ENCODE data around the gene ITGB8. TPM values are rescaled to one million over a fixed set of nuclear protein-coding genes. Genes with fewer than 3 reads are reported as not detected.

The ITGB8 gene
- total and polyA plus RNA-seq, 2 of the 4 experiments (the other 2 are of a cell fraction) = 2.6 to 10.2 TPM

- intact Hi-C loops (cut with micrococcal nuclease) = no loop called here
- Histone ChIP-seq H3K9me1 (ENCODE audit: insufficient read depth, low read length) (no peaks in the 10 kb centered on the region), H3K9ac (ENCODE audit: low read depth, low read length) (no peak overlapping the region), H2AK5ac (ENCODE audit: low read depth, low read length) (no peak overlapping the region), H3K14ac (replicated peaks; ENCODE audit: low read depth, low read length) (no peak overlapping the region), H3K36me3 (ENCODE audit: control insufficient read depth, insufficient read depth, low read length) (no peaks in the 10 kb centered on the region), H3K4me1 (ENCODE audit: control insufficient read depth, insufficient read depth, low read length) (no peaks in the 10 kb centered on the region), H3K4ac (ENCODE audit: low read depth, low read length) (no peak overlapping the region), H3K18ac (ENCODE audit: low read depth, low read length) (no peak overlapping the region), H3K79me1 (ENCODE audit: low read depth in 1 of 2, low read length in 2 of 2) (no peaks in the 10 kb centered on the region), H3K4me3 (ENCODE audit: insufficient read depth, low read depth, low read length) (no peak overlapping the region), H4K8ac (ENCODE audit: low read depth in 2 of 2, low read length in 2 of 2) (no peak overlapping the region), H3K27ac (ENCODE audit: insufficient read depth, low read length) (no peak overlapping the region), H3K27me3 (ENCODE audit: control insufficient read depth, insufficient read depth, low read length) (no peaks in the 10 kb centered on the region), H4K91ac (ENCODE audit: insufficient read depth, low read depth, low read length) (no peak overlapping the region), H3K9me3 (ENCODE audit: control insufficient read depth, insufficient read depth, low read length) (no peaks in the 10 kb centered on the region), H2BK5ac (ENCODE audit: low read depth, low read length, poor library complexity, severe bottlenecking) (no peak overlapping the region), H3K4me2 (ENCODE audit: low read depth, low read length) (no peak overlapping the region), H2AK9ac (replicated peaks; ENCODE audit: low read depth, low read length, poor library complexity) (no peak overlapping the region), H3K23ac (ENCODE audit: low read depth, low read length) (no peak overlapping the region), H2AFZ (replicated peaks; ENCODE audit: low read length, poor library complexity) (no peak overlapping the region), H2BK120ac (ENCODE audit: low read depth, low read length) (no peak overlapping the region), H4K20me1 (ENCODE audit: insufficient read depth, low read length) (no peaks in the 10 kb centered on the region), H2BK20ac (ENCODE audit: low read depth, low read length) (no peak overlapping the region), H3K56ac (ENCODE audit: extremely low read depth, insufficient read depth, low read length) (no peak overlapping the region), H4K5ac (ENCODE audit: low read depth, low read length) (no peak overlapping the region), H2BK15ac (ENCODE audit: low read depth, low read length) (no peak overlapping the region)
- WGBS, 2 experiments (ENCODE audit: extremely low coverage in 2 of 2, insufficient read length in 1 of 2) = no CpG with 5 or more reads among the region's 1 CpG
- DNase-seq (peak; percentile 30), ATAC-seq (ENCODE audit: low read depth) (peak; percentile 60)
- dilution Hi-C loops (cut with HindIII; ENCODE audit: low sequenced_read_pairs, unreplicated experiment) = no loop called here
- TF ChIP-seq ELK1 (IDR thresholded peaks at IDR 0.05; ENCODE audit: borderline replicate concordance, low read depth, low read length) = no peak
- no peak for TF ChIP-seq RFX5 (IDR thresholded peaks at IDR 0.05; ENCODE audit: low read depth, low read length)
- TF ChIP-seq MAFK (IDR thresholded peaks at IDR 0.05; ENCODE audit: low read depth, low read length) = no peak
- no peak for TF ChIP-seq CTCF (conservative IDR thresholded peaks at IDR 0.05; ENCODE audit: low read depth, low read length)
- TF ChIP-seq BHLHE40 (IDR thresholded peaks at IDR 0.05; ENCODE audit: low read depth, low read length) = no peak
- TF ChIP-seq MAZ (IDR thresholded peaks at IDR 0.05; ENCODE audit: borderline replicate concordance, low read depth, low read length) = no peak
- no peak for TF ChIP-seq RAD21 (IDR thresholded peaks at IDR 0.05; ENCODE audit: low read length)
- no peak for TF ChIP-seq CEBPB (IDR thresholded peaks at IDR 0.05; ENCODE audit: low read depth, low read length)
- no peak for TF ChIP-seq POLR2A (IDR thresholded peaks at IDR 0.05; ENCODE audit: low read depth, low read length)
- TF ChIP-seq SMC3 (IDR thresholded peaks at IDR 0.05; ENCODE audit: low read depth, low read length) = no peak
- TF ChIP-seq MXI1 (IDR thresholded peaks at IDR 0.05; ENCODE audit: borderline replicate concordance, low read depth, low read length) = no peak
- TF ChIP-seq FOS (IDR thresholded peaks at IDR 0.05; ENCODE audit: low read depth, low read length) = no peak
- no peak for TF ChIP-seq RCOR1 (IDR thresholded peaks at IDR 0.05; ENCODE audit: insufficient replicate concordance, low read length)
- POLR2A ChIA-PET (ENCODE audit: unreplicated experiment) = no interaction called here
- CTCF ChIA-PET = no interaction called here
- in situ Hi-C loops (cut with MboI; ENCODE audit: low sequenced_read_pairs) = no loop called here
- no TSS peak for BruUV-seq (replicated peaks)
These were observed 47.7 kb upstream of the ITGB8 start for GRCh38 chr7:20282959-20283358.

Data from IMR-90 (cell line).